ENCODE data around the gene CABLES1. TPM values are rescaled to one million over a fixed set of nuclear protein-coding genes. Genes with fewer than 3 reads are reported as not detected.

CABLES1 gene
- total RNA-seq, 6 experiments from 2014 or later: 7.4 to 21.5 (median 11.3) TPM

GRCh38 chr18:23105030-23105429, 30.3 kb upstream of the CABLES1 start:
- intact Hi-C loops (cut with DNase I): no loop called here
- Histone ChIP-seq H3K27me3 (no peaks in the 10 kb centered on the region), H3K4me1 (no peaks in the 10 kb centered on the region), H3K36me3 (no peaks in the 10 kb centered on the region), H3K4me3 (no peak overlapping the region), H3K27ac (no peak overlapping the region), H3K9me3 (no peaks in the 10 kb centered on the region)
- ATAC-seq (no peak), DNase-seq (no peak)
- WGBS (ENCODE audit: insufficient coverage, low coverage, low lambda C conversion rate, missing lambda C conversion rate): 84% methylated on average over 3 of the region's 3 CpGs
- no peak for TF ChIP-seq POLR2A (IDR thresholded peaks at IDR 0.05)
- no peak for TF ChIP-seq CTCF (IDR thresholded peaks at IDR 0.05)

- 74% methylated on average over 12 of the region's 21 CpGs for WGBS (ENCODE audit: insufficient coverage, low coverage, low lambda C conversion rate, missing lambda C conversion rate)
- intact Hi-C loops (cut with DNase I): no loop called here
- Histone ChIP-seq H3K27ac (no peak overlapping the region), H3K4me1 (no peaks in the 10 kb centered on the region), H3K9me3 (no peaks in the 10 kb centered on the region), H3K27me3 (no peaks in the 10 kb centered on the region), H3K4me3 (no peak overlapping the region), H3K36me3 (no peaks in the 10 kb centered on the region)
- no peak for TF ChIP-seq POLR2A (IDR thresholded peaks at IDR 0.05)
- no peak for TF ChIP-seq CTCF (IDR thresholded peaks at IDR 0.05)
- DNase-seq: no peak
- ATAC-seq: peak in 3 of 4 donors; percentile 43 to 69 (median 47)
These were observed 29.6 kb upstream of the CABLES1 start for GRCh38 chr18:23105581-23106219.

GRCh38 chr18:23106575-23106974, 28.7 kb upstream of the CABLES1 start:
- Histone ChIP-seq H3K9me3 (no peaks in the 10 kb centered on the region), H3K36me3 (no peaks in the 10 kb centered on the region), H3K27ac (no peak overlapping the region), H3K27me3 (no peaks in the 10 kb centered on the region), H3K4me3 (no peak overlapping the region), H3K4me1 (no peaks in the 10 kb centered on the region)
- TF ChIP-seq POLR2A (IDR thresholded peaks at IDR 0.05): no peak
- TF ChIP-seq CTCF (IDR thresholded peaks at IDR 0.05): no peak
- WGBS (ENCODE audit: insufficient coverage, low coverage, low lambda C conversion rate, missing lambda C conversion rate): 34% methylated on average over 6 of the region's 6 CpGs
- no peak for ATAC-seq
- intact Hi-C loops (cut with DNase I): no loop called here
- no peak for DNase-seq

- no peak overlapping the region for H3K4me3 ChIP-seq
- DNase-seq: no peak
- whole genome bisulfite sequencing (ENCODE audit: insufficient coverage, low coverage, low lambda C conversion rate, missing lambda C conversion rate): 81% methylated on average over 7 of the region's 7 CpGs
- intact Hi-C loops (cut with DNase I): no loop called here
- no peaks in the 10 kb centered on the region for H3K9me3 ChIP-seq
- ATAC-seq: no peak
- no peaks in the 10 kb centered on the region for H3K4me1 ChIP-seq
- no peak for TF ChIP-seq POLR2A (IDR thresholded peaks at IDR 0.05)
- TF ChIP-seq CTCF (IDR thresholded peaks at IDR 0.05): no peak
- H3K27ac ChIP-seq: no peak overlapping the region
- no peaks in the 10 kb centered on the region for H3K36me3 ChIP-seq
- H3K27me3 ChIP-seq: no peaks in the 10 kb centered on the region
These were observed 27.6 kb upstream of the CABLES1 start for GRCh38 chr18:23107718-23108117.
